ENCODE data around the gene RASD2. TPM values are rescaled to one million over a fixed set of nuclear protein-coding genes. Genes with fewer than 3 reads are reported as not detected.

Gene RASD2
- total and polyA plus RNA-seq, 10 of the 15 experiments (the other 5 are each of a cell fraction or from before 2014, with no cell fraction given) = 0.03 TPM; not detected in 9

GRCh38 chr22:35533365-35534029 lies 7.1 kb upstream of the RASD2 start:
- RAD21 ChIA-PET (ENCODE audit: unreplicated experiment) = no interaction called here
- peak; percentile 65 for FAIRE-seq

GRCh38 chr22:35534091-35534490 lies 6.5 kb upstream of the RASD2 start:
- ATAC-seq = no peak
- ChIA-PET RAD21 (ENCODE audit: unreplicated experiment) (no interaction called here), POLR2A (interaction anchor here (0.6 kb wide), 1 partner anchor 14 kb away, joined by 3 read pairs; no protein-coding TSS in a partner anchor), CTCF (no interaction called here), SMC1A (ENCODE audit: uncharacterized antibody, unreplicated experiment) (interaction anchor here (0.6 kb wide), 1 partner anchor 260 kb away, joined by 3 read pairs; no protein-coding TSS in a partner anchor)
- Histone ChIP-seq H4K20me1 (ENCODE audit: control insufficient read depth, insufficient read depth) (no peaks in the 10 kb centered on the region), H3K4me2 (ENCODE audit: control insufficient read depth, insufficient read depth) (no peak overlapping the region), H3K79me2 (ENCODE audit: control insufficient read depth, insufficient read depth, low read length) (no peaks in the 10 kb centered on the region), H3K36me3 (ENCODE audit: control insufficient read depth in 2 of 2, insufficient read depth in 2 of 2, low read length in 1 of 2) (no peaks in the 10 kb centered on the region), H3K9ac (ENCODE audit: control insufficient read depth, insufficient read depth, low read length) (no peak overlapping the region), H3K27me3 (replicated peaks in 1 of 2; ENCODE audit: control insufficient read depth in 2 of 2, insufficient read depth in 2 of 2, low read length in 1 of 2) (no peaks in the 10 kb centered on the region; a peak in 1 of 4 replicates), H3K4me1 (ENCODE audit: control insufficient read depth, insufficient read depth, low read length) (no peaks in the 10 kb centered on the region), H3K27ac (ENCODE audit: control insufficient read depth, insufficient read depth) (no peak overlapping the region), H2AFZ (ENCODE audit: control insufficient read depth, low read depth, low read length) (no peak overlapping the region), H3K4me3 (no peak overlapping the region), H3K9me3 (replicated peaks; ENCODE audit: control insufficient read depth, insufficient read depth, low read length) (no peaks in the 10 kb centered on the region; the same call in 2 of the 3 replicates)
- intact Hi-C loops (cut with micrococcal nuclease; ENCODE audit: unreplicated experiment) (no loop called here), in situ Hi-C loops (cut with MboI) (no loop called here)
- 2% methylated on average over 3 of the region's 3 CpGs for WGBS (ENCODE audit: insufficient coverage, insufficient replicate concordance, low lambda C conversion rate, missing lambda C conversion rate)
- no peak for FAIRE-seq
- DNase-seq (ENCODE audit: low read depth, low spot score) = no peak
- no TSS peak for BruUV-seq (replicated peaks)
- TF ChIP-seq KLF5 (IDR thresholded peaks at IDR 0.05; ENCODE audit: partially characterized antibody) (no peak), TAF1 (IDR thresholded peaks at IDR 0.05; ENCODE audit: borderline replicate concordance, low read depth, low read length) (no peak), STAT1 (conservative IDR thresholded peaks at IDR 0.05) (no peak), RFX5 (IDR thresholded peaks at IDR 0.05; ENCODE audit: low read depth, low read length) (no peak), IRF5 (IDR thresholded peaks at IDR 0.05; ENCODE audit: borderline replicate concordance) (no peak), CUX1 (IDR thresholded peaks at IDR 0.05; ENCODE audit: insufficient replicate concordance, low read depth, low read length) (no peak), HDAC6 (IDR thresholded peaks at IDR 0.05; ENCODE audit: unreplicated experiment) (no peak), CREB1 (IDR thresholded peaks at IDR 0.05; ENCODE audit: low read depth) (no peak)

More at GRCh38 chr22:35533365-35534029, 7.1 kb upstream of the RASD2 start:
- Histone ChIP-seq H3K79me2 (ENCODE audit: control insufficient read depth, insufficient read depth, low read length) (no peaks in the 10 kb centered on the region), H3K27ac (ENCODE audit: control insufficient read depth, insufficient read depth) (no peak overlapping the region), H3K4me2 (ENCODE audit: control insufficient read depth, insufficient read depth) (no peak overlapping the region), H3K4me3 (no peak overlapping the region), H3K36me3 (ENCODE audit: control insufficient read depth in 2 of 2, insufficient read depth in 2 of 2, low read length in 1 of 2) (no peaks in the 10 kb centered on the region), H3K9me3 (replicated peaks; ENCODE audit: control insufficient read depth, insufficient read depth, low read length) (no peaks in the 10 kb centered on the region; the same call in 2 of the 3 replicates), H3K9ac (ENCODE audit: control insufficient read depth, insufficient read depth, low read length) (no peak overlapping the region), H2AFZ (ENCODE audit: control insufficient read depth, low read depth, low read length) (no peak overlapping the region), H4K20me1 (ENCODE audit: control insufficient read depth, insufficient read depth) (no peaks in the 10 kb centered on the region), H3K27me3 (replicated peaks in 1 of 2; ENCODE audit: control insufficient read depth in 2 of 2, insufficient read depth in 2 of 2, low read length in 1 of 2) (no peaks in the 10 kb centered on the region; a peak in 1 of 4 replicates), H3K4me1 (ENCODE audit: control insufficient read depth, insufficient read depth, low read length) (no peaks in the 10 kb centered on the region)
- POLR2A ChIA-PET = no interaction called here
- ATAC-seq (no peak), DNase-seq (ENCODE audit: low read depth, low spot score) (no peak)
- in situ Hi-C loops (cut with MboI) = no loop called here
- 55% methylated on average over 6 of the region's 6 CpGs for WGBS (ENCODE audit: insufficient coverage, insufficient replicate concordance, low lambda C conversion rate, missing lambda C conversion rate)
- no peak for TF ChIP-seq NBN (IDR thresholded peaks at IDR 0.05)
- no peak for TF ChIP-seq PML (IDR thresholded peaks at IDR 0.05; ENCODE audit: low read length)
- TF ChIP-seq HDGF (IDR thresholded peaks at IDR 0.05) = 0 out of 2 replicates have a peak, but pooled peaks have one; percentile 47
- TF ChIP-seq KDM1A (IDR thresholded peaks at IDR 0.05; ENCODE audit: borderline replicate concordance) = no peak
- no peak for TF ChIP-seq CHD1 (IDR thresholded peaks at IDR 0.05; ENCODE audit: low read depth, low read length)
- TF ChIP-seq POLR2AphosphoS2 (IDR thresholded peaks at IDR 0.05; ENCODE audit: low read depth, low read length) = no peak
- TF ChIP-seq NFXL1 (IDR thresholded peaks at IDR 0.05; ENCODE audit: borderline replicate concordance) = no peak
- intact Hi-C loops (cut with micrococcal nuclease; ENCODE audit: unreplicated experiment) = no loop called here
- no TSS peak for BruUV-seq (replicated peaks)
- SMC1A ChIA-PET (ENCODE audit: uncharacterized antibody, unreplicated experiment) = no interaction called here
- CTCF ChIA-PET = no interaction called here

Data from GM12878 (cell line).